ENCODE measurements around the gene TGFBR1.

Gene TGFBR1

DNA sequence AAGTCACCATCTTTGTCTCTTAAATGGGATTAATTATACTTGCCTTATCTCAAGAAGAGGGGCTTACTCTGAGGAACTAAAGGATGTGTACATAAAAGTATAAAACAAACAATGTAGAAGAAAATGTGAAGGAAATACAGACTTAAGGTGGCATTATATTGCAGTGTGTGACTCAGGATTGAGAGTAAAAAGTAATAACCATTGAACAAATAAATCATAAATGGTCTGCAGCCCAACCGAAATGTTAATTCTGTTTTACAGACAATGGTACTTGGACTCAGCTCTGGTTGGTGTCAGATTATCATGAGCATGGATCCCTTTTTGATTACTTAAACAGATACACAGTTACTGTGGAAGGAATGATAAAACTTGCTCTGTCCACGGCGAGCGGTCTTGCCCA, 37.4 kb downstream of the TGFBR1 start:
- TF ChIP-seq, protein P1, sequence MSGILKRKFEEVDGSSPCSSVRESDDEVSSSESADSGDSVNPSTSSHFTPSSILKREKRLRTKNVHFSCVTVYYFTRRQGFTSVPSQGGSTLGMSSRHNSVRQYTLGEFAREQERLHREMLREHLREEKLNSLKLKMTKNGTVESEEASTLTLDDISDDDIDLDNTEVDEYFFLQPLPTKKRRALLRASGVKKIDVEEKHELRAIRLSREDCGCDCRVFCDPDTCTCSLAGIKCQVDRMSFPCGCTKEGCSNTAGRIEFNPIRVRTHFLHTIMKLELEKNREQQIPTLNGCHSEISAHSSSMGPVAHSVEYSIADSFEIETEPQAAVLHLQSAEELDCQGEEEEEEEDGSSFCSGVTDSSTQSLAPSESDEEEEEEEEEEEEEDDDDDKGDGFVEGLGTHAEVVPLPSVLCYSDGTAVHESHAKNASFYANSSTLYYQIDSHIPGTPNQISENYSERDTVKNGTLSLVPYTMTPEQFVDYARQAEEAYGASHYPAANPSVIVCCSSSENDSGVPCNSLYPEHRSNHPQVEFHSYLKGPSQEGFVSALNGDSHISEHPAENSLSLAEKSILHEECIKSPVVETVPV (CRISPR knock-in tag; IDR thresholded peaks at IDR 0.05): no peak
- no peak for TF ChIP-seq ZNF8 (CRISPR knock-in tag; IDR thresholded peaks at IDR 0.05)
- TF ChIP-seq, protein P2, sequence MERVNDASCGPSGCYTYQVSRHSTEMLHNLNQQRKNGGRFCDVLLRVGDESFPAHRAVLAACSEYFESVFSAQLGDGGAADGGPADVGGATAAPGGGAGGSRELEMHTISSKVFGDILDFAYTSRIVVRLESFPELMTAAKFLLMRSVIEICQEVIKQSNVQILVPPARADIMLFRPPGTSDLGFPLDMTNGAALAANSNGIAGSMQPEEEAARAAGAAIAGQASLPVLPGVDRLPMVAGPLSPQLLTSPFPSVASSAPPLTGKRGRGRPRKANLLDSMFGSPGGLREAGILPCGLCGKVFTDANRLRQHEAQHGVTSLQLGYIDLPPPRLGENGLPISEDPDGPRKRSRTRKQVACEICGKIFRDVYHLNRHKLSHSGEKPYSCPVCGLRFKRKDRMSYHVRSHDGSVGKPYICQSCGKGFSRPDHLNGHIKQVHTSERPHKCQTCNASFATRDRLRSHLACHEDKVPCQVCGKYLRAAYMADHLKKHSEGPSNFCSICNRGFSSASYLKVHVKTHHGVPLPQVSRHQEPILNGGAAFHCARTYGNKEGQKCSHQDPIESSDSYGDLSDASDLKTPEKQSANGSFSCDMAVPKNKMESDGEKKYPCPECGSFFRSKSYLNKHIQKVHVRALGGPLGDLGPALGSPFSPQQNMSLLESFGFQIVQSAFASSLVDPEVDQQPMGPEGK (CRISPR knock-in tag; IDR thresholded peaks at IDR 0.05; ENCODE audit: borderline replicate concordance): no peak
- TF ChIP-seq BACH2 (CRISPR knock-in tag; IDR thresholded peaks at IDR 0.05; ENCODE audit: borderline replicate concordance): no peak
- no peak for TF ChIP-seq ZNF70 (CRISPR knock-in tag; IDR thresholded peaks at IDR 0.05)
- TF ChIP-seq OSR1 (CRISPR knock-in tag; IDR thresholded peaks at IDR 0.05): no peak
- TF ChIP-seq POU6F1 (CRISPR knock-in tag; IDR thresholded peaks at IDR 0.05; ENCODE audit: borderline replicate concordance, low read depth): no peak
- no peak for TF ChIP-seq TSHZ2 (CRISPR knock-in tag; IDR thresholded peaks at IDR 0.05)
- TF ChIP-seq ZFP30 (CRISPR knock-in tag; IDR thresholded peaks at IDR 0.05): no peak
- no peak for ATAC-seq

DNA sequence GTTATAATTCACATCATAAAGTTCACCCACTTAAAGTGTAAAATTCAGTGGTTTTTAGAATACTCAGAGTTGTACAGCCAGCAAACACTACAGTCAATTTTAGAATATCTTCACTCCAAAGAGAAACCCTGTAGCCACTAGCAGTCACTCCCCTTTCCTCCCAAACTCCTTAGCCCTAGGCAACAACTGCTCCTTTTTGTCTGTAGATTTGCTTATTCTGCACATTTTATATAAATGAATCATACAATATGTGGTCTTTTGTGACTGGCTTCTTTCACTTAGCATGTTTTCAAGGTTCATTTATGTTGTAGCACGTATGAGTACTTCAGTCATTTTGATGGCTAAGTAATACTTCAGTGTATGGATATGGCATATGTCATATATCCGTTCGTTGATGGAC, 38.7 kb downstream of the TGFBR1 start:
- no peak for ATAC-seq
- no peak for TF ChIP-seq BACH2 (CRISPR knock-in tag; IDR thresholded peaks at IDR 0.05; ENCODE audit: borderline replicate concordance)
- no peak for TF ChIP-seq ISL1 (CRISPR knock-in tag; IDR thresholded peaks at IDR 0.05)
- no peak for TF ChIP-seq OSR1 (CRISPR knock-in tag; IDR thresholded peaks at IDR 0.05)
- TF ChIP-seq ZNF565 (CRISPR knock-in tag; conservative IDR thresholded peaks at IDR 0.05; ENCODE audit: low read depth): no peak
- TF ChIP-seq RARB (CRISPR knock-in tag; IDR thresholded peaks at IDR 0.05): no peak
- TF ChIP-seq TOX (CRISPR knock-in tag; IDR thresholded peaks at IDR 0.05; ENCODE audit: borderline replicate concordance): no peak
- TF ChIP-seq GLIS3 (CRISPR knock-in tag; IDR thresholded peaks at IDR 0.05): no peak
- TF ChIP-seq SNAI2 (CRISPR knock-in tag; IDR thresholded peaks at IDR 0.05): no peak

DNA sequence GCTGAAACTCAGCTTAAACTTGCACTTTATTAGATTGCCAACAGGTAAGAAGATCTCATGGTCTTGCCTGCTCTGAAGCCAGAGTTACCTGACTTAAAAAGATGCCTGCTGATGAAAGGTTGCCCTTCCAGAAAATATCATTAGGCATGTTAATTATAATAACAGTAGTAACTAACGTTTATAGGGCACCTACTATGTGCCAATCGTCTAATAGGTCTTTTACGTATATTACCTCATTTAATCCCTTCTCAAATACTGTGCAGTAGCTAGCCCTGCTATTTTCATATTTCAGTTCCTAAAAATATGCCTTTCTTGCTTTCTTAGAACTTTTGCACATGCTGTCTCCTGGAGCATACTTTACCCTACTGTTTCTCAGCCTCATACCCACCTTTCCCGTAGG, 40.1 kb downstream of the TGFBR1 start:
- TF ChIP-seq, protein P2 (CRISPR knock-in tag; IDR thresholded peaks at IDR 0.05; ENCODE audit: borderline replicate concordance): no peak
- no peak for ATAC-seq

GRCh38 chr9:99146574-99146973, 41.7 kb downstream of the TGFBR1 start:
- TF ChIP-seq SNAI2 (CRISPR knock-in tag; IDR thresholded peaks at IDR 0.05) (no peak), TSHZ2 (CRISPR knock-in tag; IDR thresholded peaks at IDR 0.05) (no peak), PPARA (CRISPR knock-in tag; IDR thresholded peaks at IDR 0.05; ENCODE audit: borderline replicate concordance) (no peak), ZFP3 (CRISPR knock-in tag; IDR thresholded peaks at IDR 0.05) (no peak), TCF4 (CRISPR knock-in tag; IDR thresholded peaks at IDR 0.05; ENCODE audit: borderline replicate concordance) (no peak), ZNF70 (CRISPR knock-in tag; IDR thresholded peaks at IDR 0.05) (no peak), RARB (CRISPR knock-in tag; IDR thresholded peaks at IDR 0.05) (no peak), TOX (CRISPR knock-in tag; IDR thresholded peaks at IDR 0.05; ENCODE audit: borderline replicate concordance) (no peak), ZFP30 (CRISPR knock-in tag; IDR thresholded peaks at IDR 0.05) (no peak)
- TF ChIP-seq, protein P1 (CRISPR knock-in tag; IDR thresholded peaks at IDR 0.05): no peak
- no peak for ATAC-seq

Data from SK-N-SH treated with all-trans-retinoic acid at 6 μM for 48 hours (cell line).